Renal pelvis (tissue), 4 donors: Measurements from ENCODE around the gene MGLL. TPM values are rescaled to one million over a fixed set of nuclear protein-coding genes. Genes with fewer than 3 reads are reported as not detected.

Experiments
- DNase-seq: peaks from one replicate; pipeline ENCODE4 v3.0.0-alpha.2; 2013
- polyA plus RNA-seq, 3 donors: library from polyadenylated mRNA; unstranded; fragments of 120-200 nt; gene quantifications; one replicate each; pipeline ENCODE4 v1.2.1, GENCODE V29; 2013; ENCODE audit not compliant: insufficient read length in 3 of 3

MGLL gene
- polyA plus RNA-seq, 3 donors = 23.7 to 29.9 (median 25.2) TPM

DNA sequence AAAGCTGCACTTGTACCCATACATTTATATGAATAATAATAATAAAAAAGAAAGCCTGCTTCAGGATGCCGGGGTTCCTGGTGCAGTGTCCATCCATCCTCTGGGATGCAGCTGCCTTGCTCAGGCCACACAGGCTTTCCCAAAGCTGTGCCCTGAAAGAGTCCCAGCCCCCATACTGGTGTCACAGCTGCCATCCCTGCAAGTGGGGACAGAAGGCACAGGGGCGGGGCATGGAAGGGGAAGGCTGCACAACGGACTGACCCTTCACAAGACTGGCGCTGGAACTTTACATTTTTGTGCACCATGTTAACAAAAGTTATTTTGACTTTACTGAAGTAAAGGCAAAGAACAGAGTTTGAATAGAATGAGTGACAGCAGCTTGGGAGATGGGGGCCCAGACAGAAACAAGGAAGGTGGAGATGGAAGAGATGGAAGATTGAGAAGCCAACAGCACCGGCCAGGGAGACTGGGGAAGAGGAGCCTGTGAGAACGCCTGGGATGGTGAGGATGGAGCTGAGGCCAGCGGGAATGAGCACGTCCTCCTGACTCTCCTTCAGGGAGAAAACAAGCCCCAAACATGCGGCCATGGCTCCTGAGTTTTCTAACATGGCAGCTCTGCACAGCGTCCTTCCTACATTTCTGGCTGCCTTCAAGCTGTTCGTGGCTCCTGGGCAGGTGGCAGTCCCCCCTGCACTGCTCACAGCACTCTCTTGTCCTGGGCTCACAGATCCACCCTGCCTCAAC, 76.5 kb downstream of the MGLL start:
- DNase-seq = no peak

DNA sequence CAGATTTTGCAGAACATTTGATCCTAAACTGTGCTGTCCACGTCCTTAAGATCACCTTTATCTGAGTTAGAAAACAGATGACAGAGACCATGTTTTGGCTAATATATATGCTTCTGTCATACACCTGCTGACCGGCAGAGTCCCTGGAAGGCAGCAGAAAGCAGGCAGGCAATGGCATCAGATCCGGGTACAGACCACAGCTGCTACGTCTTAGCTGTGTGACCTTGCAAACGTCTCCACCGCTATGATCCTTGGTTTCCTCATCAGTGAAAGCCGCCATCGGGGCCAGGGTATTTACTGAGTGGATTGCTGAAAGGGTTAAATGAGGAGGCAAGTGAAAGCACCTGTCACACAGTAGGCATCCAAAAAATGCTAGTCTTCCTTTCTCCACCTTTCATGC, 77.4 kb downstream of the MGLL start:
- no peak for DNase-seq

DNA sequence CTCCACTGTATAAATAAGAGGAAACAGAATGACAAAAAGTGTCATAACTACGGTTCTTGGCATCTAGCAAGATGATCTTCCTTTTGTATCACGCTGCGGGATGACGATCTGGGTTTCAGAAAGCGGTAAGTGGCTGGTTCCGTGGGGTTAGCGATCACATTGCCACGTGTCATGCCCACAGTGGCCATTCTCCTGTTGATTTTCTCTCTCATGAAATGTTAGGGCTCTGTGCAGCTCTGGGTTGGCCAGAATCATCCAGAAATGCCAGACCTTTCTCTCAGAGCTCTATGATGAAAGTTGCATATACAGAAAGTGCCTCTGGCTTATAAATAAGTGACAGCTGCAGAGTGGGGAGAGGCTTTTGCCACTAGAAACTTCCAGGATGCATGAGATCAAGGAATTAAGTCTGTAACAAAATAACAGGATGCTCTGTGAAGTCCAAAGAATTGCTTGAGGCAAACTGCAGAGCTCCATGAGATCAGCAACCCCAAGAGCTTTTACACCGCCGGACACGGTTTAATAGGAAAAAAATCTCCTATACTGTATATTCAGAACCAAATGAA, 78.0 kb downstream of the MGLL start:
- no peak for DNase-seq

DNA sequence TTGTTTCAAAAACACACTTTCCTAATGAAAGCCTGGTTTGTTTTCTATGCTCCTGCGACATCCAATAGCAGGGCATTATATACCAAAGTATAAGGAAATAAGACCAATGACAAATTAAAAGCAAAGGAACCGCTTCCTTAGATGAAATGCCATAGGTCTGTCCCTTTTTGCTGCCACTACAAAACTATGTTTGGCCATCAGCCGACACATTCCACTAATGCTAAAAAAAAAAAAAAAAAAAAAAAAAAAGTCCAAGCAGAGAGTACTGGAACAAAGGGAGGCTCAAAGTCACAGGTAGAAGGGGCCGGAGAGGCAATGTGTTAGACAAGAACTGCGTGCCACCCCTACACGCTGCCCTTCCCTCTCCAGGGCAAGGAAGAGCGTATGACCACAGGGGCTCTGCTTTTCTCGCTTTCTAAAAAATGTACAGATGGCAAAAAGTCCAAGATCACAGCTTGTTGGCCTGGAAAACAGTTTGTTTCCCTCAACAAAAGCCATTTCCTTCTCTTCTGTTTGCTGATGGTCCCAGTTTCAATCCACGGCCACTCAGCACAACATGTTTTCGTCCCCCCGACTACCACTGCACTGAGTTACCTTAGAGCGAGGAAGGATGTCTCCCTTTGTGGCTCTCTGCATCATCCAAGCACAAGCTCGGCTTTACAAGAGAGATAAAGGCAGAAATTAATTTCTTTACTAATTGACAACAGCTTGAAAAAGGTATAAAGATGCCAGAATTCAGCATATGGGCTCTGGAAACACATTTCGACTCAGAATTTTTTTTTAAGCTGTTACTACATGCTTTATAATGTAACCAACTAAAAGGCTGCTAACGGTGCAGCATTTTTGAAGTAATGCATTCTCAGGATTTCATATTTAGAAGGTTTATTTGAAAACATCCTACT, 78.7 kb downstream of the MGLL start:
- no peak for DNase-seq

DNA sequence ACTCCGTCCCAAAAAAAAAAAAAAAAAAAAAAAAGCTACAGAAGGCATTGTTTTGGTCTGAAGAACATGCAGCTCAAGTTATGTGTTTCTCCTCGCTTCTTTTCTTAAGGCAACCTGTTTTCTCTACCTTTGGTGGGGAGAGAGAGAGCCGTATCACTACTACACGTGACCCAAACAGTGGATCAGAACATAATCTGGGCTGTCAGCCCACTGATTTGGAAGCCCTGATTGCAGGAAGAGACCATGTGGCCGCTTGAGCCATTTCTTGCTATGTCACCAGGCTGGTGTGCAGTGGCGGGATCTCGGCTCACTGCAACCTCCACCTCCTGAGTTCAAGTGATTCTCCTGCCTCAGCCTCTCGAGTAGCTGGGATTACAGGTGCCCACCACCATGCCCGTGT, 79.7 kb downstream of the MGLL start:
- DNase-seq = no peak

DNA sequence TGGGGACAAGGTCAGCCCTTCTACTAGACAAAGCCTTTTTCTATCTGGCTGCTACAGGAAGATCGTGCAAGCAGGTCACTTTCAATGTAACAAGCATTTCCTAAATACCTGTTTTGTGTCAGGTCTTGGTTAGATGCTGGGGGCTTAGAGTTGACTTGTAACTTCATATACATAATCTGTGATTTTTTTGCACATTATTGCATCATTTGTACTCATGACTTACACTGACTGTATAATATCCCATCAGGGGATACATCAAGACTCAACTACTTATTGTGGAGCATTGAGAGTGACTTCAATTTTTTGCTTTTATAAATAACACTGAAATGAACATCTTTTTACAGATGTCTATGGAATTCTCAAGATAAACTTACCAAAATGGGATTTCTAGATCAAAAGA, 80.6 kb downstream of the MGLL start:
- DNase-seq = no peak

DNA sequence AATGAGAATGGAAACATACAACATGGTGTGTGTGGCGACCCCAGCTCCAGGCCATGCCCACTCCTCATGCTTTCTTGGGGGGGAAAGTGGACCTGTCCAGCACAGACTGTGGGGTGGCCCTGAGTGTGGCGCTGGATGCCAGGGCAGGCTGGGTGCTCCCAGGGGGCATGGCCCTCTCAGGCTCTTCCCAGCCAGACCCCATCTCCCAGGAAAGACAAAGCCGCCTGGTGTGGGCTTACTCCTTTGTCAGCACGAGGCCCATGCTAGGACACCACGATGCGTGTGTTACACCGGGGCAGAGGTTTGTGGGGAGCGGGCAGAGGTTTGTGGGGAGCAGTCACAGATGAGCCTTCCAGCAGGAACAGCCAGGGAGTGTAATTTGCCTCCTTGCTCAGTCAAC, 81.1 kb downstream of the MGLL start:
- DNase-seq = no peak

DNA sequence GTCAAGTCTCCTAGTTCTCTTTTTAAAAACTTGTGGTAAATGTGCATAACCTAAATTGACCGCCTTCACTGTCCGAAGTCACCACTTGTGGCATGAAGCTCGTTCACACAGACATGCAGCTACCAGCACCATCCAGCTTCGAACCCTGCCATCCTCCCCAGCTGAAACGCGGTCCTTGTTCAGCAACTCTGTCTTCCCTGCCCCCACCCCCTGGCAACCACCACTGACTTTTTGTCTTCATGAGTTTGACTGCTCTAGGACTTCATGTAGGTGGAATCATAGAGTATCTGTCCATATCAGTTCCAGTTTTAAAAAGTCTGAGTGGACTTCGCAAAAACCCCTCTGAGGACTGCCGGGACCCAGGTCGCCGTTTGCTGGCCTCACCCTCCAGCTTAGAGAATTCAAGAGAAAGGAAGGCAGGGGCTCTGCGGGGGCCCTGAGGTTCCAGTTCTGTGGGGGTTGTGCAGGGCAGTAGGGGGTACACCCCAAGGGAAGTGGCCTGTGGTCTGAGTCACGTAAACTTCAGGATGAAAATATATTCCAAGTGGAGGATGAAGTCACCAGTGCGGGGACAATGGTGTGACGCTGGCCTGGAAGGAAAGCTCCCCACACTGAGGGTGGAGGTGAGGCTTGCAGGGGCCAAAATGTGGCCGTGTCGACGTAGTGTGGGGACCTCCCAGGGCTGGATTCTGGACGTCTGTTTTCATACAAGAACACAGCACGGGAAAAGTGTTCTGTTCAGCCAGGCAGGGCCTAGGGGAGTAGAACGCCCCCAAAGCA, 82.0 kb downstream of the MGLL start:
- DNase-seq = no peak

DNA sequence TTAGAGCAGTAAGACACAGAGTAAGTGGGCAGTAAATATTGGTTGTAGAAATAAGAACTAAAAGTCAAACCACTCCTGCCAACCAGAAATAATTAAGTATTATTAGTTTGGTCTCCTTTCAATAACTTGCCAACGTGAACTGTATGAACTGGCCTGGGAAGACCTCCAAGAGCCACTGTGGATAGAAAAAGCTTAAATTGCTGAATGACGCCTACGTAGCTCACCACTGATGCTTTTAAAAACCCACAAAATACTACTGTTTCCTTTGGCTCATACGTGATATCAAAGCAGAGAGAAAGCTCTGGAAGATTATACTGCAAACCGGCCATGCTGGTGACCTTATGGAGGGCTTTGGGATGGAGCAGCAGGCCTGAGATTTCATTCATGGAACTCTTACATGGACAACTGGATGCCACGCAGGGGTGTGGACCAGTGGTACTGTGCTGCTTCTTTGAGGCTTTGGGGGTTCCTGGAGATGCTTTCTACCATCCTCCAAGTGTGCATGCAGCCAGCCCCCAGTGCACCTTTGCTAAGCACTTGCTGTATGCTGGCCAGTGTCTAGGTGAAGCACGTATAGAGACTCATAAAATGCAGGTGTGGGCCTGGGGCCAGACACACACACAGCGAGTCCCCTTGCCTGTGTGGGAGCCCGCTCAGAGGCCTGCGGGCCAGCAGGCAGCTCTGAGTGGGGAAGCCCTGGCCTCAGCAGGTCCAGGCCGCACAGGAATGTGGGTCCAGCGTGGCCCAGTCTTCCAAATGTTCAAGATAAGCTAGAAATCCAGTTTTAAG, 82.8 kb downstream of the MGLL start:
- DNase-seq = no peak

DNA sequence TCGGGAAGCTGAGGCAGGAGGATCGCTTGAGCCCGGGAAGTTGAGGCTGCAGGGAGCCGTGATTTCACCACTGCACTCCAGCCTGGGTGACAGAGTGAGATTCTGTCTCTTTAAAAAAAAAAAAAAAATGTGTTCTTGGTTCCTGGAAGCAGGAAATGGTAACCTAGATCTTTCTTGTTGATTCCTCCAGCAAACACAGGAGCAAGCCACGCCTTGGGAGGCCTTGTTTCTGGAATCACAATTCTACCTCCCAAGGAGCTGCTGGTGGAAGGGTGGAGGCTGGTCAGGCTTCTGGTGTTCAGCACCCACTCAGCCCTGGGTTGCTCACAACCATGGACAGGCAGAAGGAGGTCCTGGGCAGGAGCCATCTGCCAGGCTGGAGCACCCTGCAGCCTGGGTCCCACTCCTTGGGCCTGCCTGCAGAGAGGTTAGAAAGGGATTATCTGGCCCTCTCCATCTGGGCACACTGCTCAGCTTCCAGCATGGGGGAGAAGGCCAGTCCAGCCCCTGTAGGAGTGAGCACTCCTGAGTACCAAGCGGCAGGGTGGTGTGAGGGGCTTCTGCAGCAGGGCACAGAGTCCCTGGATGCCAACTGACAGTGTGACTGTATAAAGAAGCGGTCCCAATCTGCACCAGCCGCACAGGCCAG, 84.0 kb downstream of the MGLL start:
- no peak for DNase-seq

DNA sequence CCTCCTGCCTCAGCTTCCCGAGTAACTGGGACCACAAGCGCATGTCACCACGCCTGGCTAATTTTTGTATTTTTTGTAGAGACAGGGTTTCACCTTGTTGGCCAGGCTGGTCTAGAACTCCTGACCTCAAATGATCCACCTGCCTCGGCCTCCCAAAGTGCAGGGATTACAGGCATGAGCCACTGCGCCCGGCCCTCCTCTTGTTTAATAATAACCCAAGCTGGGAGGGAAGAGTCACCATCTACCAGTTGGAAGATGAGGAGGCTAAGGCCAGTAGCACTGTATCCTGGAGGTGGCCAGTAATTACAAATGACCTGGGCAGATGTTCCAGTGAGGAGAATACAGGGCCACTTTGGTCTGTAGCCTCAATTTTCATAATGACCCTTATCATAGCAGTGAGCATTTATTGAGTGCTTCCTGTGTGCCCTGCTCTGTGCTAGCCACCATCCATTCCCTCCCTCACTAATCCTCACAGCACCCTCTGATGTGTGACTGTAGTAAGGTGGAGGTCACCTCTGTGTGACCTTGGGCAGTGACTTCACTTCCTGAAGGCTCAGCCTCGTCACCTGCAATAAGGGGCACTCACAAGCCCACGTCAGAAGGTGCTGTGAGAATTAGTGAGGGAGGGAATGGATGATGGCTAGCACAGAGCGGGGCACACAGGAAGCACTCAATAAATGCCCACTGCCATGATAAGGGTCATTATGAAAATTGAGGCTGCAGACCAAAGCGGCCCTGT, 85.3 kb downstream of the MGLL start:
- no peak for DNase-seq

DNA sequence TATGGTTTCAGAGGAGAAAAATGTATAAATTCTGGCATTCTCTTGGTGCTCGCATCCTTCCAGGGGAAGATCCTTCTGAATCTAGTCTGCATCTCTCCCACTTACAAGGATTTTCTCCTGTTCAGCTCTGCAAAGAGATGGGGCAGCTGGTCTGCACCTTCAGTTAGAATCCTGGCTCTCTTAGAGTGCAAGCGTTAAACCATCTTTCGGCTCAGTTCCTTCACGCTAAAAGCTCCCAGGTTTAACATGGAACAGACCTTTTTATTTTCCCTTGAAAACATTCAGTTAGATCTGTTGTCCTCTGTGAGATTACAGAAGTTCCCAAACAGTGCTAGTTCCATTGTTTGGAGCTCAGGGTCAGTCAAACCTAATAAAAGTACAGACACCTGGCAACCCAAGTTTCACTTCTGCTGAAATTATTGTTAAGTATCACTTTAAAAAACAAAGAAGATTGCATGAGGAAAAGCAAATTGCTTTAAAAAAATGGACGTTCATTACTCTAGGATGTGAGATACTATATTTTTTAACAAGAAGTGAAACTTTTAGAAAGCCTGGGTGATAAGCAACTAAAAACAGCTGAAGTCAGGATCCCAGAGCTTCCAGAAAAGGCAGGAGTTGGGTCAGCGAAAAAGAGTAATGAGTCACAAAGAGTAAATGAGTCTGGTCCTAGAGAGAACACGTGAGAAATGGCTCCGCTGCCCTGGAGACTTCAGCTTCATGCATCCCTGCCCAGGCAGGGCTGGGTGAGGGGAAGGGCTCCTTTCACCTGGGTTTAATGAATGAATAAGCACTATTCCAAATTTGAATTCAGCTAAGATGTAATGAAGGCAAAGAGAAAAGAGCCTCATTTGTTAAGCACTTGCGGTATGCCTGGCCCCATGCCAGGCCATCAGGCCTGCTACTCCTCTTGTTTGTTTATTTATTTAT, 86.3 kb downstream of the MGLL start:
- DNase-seq = peak; percentile 64

DNA sequence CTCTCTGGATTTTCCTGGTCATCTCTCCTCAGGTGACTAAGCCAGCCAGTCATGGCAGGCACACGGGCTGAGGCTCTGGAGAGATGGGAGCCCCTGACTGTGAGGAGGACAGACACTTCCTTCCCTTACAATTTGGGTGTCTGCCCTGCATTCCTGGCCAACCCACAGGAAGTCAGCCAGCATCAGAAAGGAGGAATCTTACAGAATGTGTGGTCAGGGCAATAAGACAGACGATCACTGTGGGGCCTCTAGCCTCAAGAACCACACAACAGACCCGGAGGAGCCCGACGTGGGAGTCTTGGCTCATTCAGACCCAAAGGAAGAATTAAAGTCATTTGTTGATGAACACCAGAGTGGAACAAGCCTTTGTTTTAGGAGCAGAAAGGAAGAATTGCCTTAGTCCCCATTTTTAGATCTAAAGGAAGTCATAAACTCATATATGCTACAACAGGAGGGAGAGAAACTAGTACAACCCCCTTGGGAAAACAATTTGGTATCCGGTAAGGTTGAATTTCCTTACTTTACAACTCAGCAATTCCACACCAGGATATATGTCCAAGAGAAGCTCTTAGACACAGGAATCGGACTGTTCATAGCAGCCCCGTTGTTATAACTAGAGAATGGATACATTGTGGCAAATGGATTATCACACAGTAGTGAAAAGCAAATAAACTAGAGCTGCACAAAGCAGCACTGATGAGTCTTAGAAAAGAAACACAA, 87.4 kb downstream of the MGLL start:
- DNase-seq = peak; percentile 39

DNA sequence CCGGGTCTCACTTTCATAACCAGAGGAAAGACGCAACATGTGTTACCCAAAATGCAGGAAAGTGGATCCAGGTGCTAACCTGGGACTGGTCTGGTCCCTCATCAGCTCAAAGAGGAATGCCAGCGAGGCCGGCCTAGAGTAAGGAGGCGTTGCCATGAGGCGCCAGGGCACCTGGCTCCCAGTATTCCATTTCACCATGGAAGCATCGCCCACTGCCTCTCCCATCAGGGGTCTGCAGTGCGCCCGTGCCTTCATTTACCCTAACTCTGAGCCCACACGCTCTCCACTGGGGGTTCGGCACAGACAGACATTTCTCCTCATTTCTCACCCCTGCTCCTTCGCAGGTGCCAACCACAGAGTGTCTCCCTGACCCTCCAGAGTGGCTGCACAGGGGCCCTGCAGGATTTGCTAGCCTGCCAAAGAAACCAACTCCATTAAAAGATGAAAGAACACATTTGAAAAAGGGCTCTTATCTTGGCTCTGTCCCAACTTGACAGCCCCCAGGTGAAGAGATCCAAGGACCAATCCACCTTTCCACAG, 88.1 kb downstream of the MGLL start:
- no peak for DNase-seq

DNA sequence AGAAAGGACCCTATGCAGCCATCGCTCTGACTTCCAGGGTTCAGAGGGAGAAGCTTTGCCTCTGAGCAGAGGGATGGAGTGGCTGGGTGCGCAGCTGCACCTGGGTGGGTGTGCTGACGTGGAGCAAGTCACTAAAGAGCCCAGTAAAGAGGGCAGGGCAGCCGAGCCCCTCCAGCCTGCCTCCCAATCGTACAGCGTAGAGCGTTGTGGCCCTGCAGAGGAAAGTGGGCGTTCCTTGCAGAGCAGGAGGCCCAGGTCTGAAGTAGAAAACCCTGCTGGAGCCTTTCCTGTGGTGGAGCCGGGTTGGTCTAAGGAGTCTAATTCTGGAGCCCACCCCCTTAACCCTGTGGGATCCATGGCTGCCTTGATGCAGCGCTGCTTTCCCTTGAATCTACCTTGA, 88.5 kb downstream of the MGLL start:
- DNase-seq = no peak

DNA sequence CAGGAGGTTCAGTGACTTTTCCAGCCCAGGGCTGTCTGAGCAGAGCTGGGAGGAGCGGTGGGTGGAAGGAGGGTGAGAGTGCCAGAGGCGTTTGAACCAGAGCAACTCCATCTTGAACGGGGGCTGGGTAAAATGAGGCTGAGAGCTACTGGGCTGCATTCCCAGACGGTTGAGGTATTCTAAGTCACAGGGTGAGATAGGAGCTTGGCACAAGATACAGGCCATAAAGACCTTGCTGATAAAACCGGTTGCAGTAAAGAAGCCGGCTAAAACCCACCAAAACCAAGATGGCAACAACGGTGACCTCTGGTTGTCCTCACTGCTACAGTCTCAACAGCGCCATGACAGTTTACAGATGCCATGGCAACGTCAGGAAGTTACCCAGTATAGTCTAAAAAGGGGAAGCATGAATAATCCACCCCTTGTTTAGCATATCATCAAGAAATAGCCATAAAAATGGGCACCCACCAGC, 89.4 kb downstream of the MGLL start:
- no peak for DNase-seq

DNA sequence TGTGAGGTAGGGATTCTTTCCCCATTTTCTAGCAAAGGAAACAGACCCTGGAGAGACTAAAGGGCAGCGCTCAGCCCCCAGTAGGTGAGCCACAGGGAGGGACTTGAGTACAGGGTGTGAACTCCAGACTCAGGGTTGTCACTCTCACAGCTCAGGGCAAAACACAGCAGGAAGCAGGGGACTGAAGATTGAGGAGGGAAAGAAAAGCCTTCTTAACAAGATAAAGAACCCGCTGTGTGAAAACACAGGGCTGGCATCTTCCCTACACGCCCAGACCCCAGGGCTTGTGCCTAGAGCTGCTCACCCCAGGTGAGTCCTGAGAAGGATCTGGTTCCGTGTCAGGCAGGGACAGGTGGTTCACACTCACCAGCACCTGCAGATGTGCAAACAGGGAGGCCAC, 90.0 kb downstream of the MGLL start:
- DNase-seq = no peak
